Fibroblast of skin of right biceps (primary cell): ENCODE results near the gene FUT2.

Experiments used
- DNase-seq: peaks from one replicate; pipeline ENCODE4 v3.0.0-alpha.2; 2013

FUT2 gene

DNA sequence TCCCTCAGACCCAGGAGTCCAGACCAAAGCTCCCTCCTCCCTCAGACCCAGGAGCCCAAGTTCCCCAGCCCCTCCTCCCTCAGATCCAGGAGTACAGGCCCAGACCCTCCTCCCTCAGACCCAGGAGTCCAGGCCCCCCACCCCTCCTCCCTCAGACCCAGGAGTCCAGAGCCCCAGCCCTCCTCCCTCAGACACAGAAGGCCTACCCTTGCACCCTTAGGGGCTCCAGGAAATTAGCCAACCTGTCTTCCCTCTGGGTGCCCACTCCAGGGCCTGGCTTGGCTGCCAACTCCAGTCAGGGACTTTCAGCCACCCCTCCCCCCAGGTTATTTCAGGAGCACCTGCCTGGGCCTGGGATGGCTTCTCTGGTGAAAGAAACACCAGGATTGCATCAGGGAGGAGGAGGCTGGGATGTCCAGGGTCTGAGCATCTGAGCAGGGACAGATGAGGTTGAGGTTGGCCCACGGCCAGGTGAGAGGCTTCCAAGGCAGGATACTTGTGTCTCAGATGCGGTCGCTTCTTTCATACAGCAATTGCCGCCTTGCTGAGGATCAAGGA lies 59.4 kb downstream of the FUT2 start, which contains the start of gene FGF21:
FGF21 (plus strand) TSS at position 441 of the 558 bp plus-strand sequence. CDS start 713 bp downstream, outside the sequence.
- peak; percentile 35 for DNase-seq
